GM18868 (cell line): ENCODE data around the gene LCN6.
"Not testable (repeated sequence)": the region's sequence is repeated elsewhere in the genome, so short reads cannot be mapped to it uniquely, and the experiment has no call there.

ENCODE experiments used
- ATAC-seq: cut with Tn5 transposase; IDR thresholded peaks from one replicate; pipeline ENCODE4 v1.9.1; 2021; ENCODE audit warnings: mild to moderate bottlenecking, moderate library complexity; ENCODE audit not compliant: unreplicated experiment

The LCN6 gene, protein sequence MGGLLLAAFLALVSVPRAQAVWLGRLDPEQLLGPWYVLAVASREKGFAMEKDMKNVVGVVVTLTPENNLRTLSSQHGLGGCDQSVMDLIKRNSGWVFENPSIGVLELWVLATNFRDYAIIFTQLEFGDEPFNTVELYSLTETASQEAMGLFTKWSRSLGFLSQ

DNA sequence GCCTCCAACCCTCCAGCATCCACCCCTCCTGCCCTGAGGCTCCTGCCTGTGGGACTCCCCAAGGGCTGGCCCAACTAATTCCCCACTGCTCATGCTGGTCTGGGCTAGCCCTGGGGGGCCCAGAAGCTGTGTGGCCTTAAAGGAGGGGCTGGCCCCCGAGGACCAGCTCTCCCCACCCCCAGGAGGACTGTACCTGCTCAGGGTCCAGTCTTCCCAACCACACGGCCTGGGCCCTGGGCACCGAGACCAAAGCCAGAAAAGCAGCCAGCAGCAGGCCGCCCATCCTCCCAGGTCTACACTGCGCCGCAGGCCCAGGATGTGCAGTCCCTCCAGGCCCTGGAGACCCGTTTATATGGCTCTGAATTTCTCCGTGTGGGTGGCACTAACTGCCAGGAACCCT, at the start of gene LCN6:
TSS of gene LCN6 (minus strand) at position 325 of the 400 bp plus-strand sequence. CDS start at position 283, 42 bp downstream.
- no peak for ATAC-seq

GRCh38 chr9:136796775-136797347, 48.5 kb upstream of the LCN6 start:
- ATAC-seq = not testable (repeated sequence)

- no peak for ATAC-seq
These were observed 48.0 kb upstream of the LCN6 start, which contains the start of gene CCDC183 for GRCh38 chr9:136796238-136796774. TSS of gene CCDC183 (plus strand) at chr9:136796338. CDS start at chr9:136796398, 60 bp downstream.

GRCh38 chr9:136795000-136795348, 46.6 kb upstream of the LCN6 start:
- ATAC-seq = no peak

GRCh38 chr9:136794281-136794999, 46.1 kb upstream of the LCN6 start:
- no peak for ATAC-seq

GRCh38 chr9:136793086-136793946, 45.0 kb upstream of the LCN6 start:
- no peak for ATAC-seq

GRCh38 chr9:136792321-136793085, 44.2 kb upstream of the LCN6 start:
- ATAC-seq = no peak

DNA sequence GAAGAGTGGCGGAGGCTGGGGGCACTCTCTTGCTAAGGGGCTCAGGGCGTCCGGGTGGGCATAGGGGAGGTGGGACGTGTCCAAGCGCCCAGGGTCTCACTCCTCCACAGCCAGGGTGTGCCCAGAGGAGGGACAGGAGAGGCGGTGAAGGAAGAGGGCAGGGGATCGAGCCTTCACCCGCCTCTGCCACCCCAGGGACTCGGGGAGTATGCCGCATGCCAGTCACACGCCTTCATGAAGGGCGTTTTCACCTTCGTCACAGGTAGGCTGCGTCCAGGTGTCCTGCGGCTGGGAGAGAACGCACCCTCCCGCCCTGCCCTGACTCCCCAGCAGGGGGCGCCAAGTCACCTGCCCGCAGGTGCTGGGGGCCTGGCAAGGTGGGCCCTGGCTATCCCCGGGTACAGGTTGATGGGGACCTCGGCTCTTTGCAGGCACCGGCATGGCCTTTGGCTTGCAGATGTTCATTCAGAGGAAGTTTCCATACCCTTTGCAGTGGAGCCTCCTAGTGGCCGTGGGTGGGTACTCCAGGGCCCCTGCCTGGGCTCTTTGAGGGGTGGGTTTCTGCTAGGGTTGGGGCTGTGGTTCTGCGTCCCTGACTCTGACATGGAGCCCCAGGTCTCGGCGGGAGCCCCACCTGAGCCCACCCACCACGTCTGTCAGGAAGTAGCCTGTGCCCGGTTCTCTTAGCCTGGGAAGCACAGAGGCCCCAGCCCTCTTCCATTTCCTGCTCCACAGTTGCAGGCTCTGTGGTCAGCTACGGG, 43.4 kb upstream of the LCN6 start:
- ATAC-seq = no peak

GRCh38 chr9:136790640-136791515, 42.6 kb upstream of the LCN6 start, which contains the start of gene TMEM141:
TSS of gene TMEM141 (plus strand) at chr9:136791344. CDS start at chr9:136791371, 27 bp downstream.
- ATAC-seq = peak; percentile 85

- no peak for ATAC-seq
These were observed 41.2 kb upstream of the LCN6 start for GRCh38 chr9:136789523-136789937.

DNA sequence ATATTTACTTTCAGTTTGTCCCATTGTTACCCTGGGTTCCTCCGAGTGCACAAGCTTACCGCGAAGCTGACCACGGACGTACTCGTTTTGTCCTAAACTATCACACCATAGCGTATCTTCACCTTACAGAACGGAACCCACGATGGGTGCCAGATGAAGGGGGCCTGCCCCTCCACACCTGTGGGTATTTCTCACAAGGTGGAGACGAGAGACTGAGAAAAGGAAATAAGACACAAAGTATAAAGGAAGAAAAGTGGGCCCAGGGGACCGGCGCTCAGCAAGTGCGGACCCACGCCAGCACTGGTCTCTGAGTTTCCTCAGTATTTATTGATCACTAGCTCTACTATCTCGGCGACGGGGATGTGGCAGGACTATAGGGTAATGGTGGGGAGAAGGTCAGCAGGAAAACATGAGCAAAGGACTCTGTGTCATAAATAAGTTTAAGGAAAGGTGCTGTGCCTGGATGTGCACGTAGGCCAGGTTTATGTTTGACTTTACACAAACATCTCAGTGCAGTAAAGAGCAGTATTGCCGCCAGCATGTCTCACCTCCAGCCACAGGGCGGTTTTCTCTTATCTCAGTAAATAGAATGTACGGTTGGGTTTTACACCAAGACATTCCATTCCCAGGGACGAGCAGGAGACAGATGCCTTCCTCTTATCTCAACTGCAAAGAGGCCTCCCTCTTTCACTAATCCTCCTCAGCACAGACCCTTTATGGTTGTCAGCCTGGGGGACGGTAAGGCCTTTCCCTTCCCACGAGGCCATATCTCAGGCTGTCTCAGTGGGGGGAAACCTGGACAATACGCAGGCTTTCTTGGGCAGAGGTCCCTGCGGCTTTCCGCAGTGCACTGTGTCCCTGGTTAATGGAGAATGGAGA, 40.6 kb upstream of the LCN6 start:
- ATAC-seq = not testable (repeated sequence)

DNA sequence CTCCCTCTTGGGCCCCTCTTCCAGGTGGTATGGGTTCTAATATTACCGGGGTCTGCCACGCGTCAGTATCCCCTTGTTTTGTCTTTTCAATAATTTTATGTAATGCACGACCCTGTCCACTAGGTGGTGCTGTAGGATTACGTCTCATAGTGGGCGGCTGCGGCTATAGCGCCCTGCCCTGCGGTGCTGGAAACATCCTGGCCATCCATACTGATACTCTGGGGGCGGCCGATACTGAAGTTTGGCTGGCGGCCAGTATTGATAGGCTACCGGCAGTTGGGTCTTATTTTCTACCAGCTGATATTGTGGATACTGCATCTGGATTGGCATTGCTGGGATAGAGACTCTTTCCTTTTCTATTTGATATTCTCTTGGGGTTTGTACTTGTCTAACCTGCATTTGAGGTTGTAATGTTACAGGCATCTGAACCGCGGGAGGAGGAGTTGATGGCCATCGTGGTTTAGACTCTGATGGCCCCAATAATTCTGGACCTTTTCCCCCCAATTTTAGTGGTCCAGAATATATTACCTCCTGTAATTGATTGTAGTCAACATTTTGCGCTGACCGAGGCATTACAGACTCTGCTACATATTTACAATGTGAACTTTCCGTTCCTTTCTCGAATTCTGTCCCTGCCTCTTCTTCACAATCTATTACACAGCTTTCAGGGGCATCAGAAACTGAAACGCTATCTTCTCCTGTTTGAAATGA, 39.5 kb upstream of the LCN6 start:
- no peak for ATAC-seq

GRCh38 chr9:136786983-136787382, 38.7 kb upstream of the LCN6 start:
- not testable (repeated sequence) for ATAC-seq

DNA sequence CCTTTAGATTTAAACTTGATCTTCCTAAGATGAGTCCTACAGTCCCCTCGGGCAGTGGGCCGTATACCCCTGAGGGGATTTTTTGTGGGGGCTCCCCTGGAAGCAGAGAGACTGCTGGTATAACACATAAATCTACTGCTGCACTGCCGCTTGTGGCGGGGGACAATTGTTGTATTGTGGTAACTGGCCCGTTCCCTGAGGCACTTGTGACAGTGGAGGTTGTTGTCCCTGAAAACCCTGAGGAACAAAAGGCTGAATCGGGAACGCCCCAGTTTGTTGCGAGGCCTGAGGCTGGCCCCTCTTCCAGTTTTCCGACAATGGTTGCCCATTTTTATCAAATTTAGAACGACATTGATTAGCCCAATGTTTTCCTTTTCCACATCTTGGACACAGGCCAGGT, 38.1 kb upstream of the LCN6 start:
- ATAC-seq = no peak

DNA sequence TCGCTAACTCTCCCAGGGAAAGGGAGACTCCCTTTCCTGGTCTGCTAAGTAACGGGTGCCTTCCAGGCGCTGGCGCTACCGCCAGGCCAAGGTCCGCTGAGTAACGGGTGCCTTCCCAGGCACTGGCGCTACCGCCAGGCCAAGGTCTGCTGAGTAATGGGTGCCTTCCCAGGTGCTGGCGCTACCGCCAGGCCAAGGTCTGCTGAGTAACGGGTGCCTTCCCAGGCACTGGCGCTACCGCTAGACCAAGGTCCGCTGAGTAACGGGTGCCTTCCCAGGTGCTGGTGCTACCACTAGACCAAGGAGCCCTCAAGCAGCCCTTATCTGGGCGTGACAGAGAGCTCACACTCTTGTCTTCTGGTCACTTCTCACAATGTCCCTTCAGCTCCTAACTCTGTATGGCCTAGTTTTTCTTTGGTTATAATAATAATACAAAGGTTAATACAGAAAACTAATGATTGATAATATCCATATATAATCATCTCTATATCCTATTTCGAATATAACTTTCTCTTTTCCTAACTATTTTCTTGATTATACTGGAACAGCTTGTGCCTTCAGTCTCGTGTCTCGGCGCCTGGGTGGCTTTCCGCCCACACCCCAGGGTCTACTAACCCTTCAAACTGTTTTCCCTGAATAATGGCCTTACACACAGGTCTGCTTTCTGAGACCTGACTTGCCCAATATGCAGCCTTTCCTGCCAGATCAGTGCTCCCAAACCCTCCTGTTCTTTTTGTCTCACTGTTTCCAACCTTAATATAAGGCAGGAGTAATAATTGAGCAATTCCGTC, 37.4 kb upstream of the LCN6 start:
- not testable (repeated sequence) for ATAC-seq

DNA sequence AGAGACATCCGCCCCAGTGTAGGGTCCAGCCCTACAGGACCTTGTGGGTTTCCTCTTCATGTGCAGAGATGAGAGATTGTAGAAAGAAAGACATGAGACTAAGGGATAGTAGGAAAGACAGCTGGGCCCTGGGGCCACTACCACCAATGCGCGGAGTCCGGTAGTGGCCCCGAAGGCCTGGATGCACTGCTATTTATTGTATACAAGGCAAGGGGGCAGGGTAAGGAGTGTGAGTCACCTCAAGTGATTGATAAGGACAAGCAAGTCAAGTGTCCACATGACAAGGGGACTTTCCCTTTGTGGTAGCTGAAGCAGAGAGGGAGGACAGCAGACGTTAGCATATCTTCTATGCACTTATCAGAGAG, 36.7 kb upstream of the LCN6 start:
- ATAC-seq = no peak
